ENCODE data around the gene HEPN1. TPM values are rescaled to one million over a fixed set of nuclear protein-coding genes. Genes with fewer than 3 reads are reported as not detected.
"Not testable (repeated sequence)": the region's sequence is repeated elsewhere in the genome, so short reads cannot be mapped to it uniquely, and the experiment has no call there.

The HEPN1 gene
- total and polyA plus RNA-seq, 9 of the 15 experiments (the other 6 are each of a cell fraction or from before 2014, with no cell fraction given) = not detected

DNA sequence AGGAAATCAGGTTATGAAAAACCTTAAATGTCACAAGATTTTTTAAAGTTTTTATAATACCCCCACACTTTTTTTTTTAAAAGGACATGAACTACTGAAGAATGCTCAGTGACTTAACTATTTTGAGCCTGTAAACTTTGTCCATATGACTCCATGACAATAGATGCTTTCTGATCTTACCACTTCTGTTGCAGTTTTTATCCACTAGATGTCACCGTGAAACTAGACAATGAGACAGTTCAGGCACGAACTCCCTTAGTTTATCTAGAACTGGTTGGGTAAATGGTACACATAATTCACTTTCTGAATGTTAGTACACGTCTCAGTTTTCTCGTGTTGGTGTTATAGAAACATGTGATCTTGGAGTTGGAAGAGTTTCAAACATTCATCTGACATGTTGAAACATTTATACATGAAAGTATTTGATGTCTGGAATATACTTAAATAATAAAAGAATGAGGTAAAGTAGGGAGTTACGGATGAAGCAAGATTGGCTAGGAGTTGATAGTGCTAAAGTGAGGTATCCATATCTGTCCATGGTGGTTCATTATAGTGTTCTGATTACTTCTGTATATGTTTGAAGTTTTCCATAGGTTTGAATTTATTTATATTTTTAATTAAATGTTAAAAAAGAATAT is 43.0 kb downstream of the HEPN1 start (continued):
- TF ChIP-seq, protein P1, sequence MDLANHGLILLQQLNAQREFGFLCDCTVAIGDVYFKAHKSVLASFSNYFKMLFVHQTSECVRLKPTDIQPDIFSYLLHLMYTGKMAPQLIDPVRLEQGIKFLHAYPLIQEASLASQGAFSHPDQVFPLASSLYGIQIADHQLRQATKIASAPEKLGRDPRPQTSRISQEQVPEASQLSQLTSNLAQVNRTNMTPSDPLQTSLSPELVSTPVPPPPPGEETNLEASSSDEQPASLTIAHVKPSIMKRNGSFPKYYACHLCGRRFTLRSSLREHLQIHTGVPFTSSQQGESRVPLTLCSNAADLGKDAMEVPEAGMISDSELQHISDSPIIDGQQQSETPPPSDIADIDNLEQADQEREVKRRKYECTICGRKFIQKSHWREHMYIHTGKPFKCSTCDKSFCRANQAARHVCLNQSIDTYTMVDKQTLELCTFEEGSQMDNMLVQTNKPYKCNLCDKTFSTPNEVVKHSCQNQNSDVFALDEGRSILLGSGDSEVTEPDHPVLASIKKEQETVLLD (IDR thresholded peaks at IDR 0.05) = no peak
- TF ChIP-seq, protein P2, sequence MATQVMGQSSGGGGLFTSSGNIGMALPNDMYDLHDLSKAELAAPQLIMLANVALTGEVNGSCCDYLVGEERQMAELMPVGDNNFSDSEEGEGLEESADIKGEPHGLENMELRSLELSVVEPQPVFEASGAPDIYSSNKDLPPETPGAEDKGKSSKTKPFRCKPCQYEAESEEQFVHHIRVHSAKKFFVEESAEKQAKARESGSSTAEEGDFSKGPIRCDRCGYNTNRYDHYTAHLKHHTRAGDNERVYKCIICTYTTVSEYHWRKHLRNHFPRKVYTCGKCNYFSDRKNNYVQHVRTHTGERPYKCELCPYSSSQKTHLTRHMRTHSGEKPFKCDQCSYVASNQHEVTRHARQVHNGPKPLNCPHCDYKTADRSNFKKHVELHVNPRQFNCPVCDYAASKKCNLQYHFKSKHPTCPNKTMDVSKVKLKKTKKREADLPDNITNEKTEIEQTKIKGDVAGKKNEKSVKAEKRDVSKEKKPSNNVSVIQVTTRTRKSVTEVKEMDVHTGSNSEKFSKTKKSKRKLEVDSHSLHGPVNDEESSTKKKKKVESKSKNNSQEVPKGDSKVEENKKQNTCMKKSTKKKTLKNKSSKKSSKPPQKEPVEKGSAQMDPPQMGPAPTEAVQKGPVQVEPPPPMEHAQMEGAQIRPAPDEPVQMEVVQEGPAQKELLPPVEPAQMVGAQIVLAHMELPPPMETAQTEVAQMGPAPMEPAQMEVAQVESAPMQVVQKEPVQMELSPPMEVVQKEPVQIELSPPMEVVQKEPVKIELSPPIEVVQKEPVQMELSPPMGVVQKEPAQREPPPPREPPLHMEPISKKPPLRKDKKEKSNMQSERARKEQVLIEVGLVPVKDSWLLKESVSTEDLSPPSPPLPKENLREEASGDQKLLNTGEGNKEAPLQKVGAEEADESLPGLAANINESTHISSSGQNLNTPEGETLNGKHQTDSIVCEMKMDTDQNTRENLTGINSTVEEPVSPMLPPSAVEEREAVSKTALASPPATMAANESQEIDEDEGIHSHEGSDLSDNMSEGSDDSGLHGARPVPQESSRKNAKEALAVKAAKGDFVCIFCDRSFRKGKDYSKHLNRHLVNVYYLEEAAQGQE (IDR thresholded peaks at IDR 0.05; ENCODE audit: borderline replicate concordance) = peak; percentile 81
- TF ChIP-seq, protein P2 (CRISPR knock-in tag; IDR thresholded peaks at IDR 0.05; ENCODE audit: low read depth) = no peak
- TF ChIP-seq CC2D1A (IDR thresholded peaks at IDR 0.05) = 0 out of 2 replicates have a peak, but pooled peaks have one; percentile 23
- TF ChIP-seq, protein P3, sequence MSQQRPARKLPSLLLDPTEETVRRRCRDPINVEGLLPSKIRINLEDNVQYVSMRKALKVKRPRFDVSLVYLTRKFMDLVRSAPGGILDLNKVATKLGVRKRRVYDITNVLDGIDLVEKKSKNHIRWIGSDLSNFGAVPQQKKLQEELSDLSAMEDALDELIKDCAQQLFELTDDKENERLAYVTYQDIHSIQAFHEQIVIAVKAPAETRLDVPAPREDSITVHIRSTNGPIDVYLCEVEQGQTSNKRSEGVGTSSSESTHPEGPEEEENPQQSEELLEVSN (IDR thresholded peaks at IDR 0.05; ENCODE audit: borderline replicate concordance in 1 of 2, extremely low read depth in 1 of 2, insufficient read depth in 1 of 2, insufficient read length in 1 of 2, low read depth in 1 of 2, low read length in 1 of 2, poor library complexity in 1 of 2, severe bottlenecking in 1 of 2) = no peak

DNA sequence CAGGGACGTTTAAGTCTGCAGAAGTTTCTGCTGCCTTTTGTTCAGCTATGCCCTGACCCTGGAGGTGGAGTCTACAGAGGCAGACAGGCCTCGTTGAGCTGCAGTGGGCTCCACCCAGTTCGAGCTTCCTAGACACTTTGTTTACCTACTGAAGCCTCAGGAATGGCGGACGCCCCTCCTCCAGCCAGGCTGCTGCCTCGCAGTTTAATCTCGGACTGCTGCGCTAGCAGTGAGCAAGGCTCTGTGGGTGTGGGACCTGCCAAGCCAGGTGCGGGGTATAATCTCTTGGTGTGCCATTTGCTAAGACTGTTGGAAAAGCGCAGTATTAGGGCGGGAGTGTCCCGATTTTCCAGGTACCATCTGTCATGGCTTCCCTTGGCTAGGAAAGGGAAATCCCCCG is 49.1 kb downstream of the HEPN1 start:
- CTCF ChIA-PET (ENCODE audit: low intra/inter-chr PET ratio); H3K36me3 ChIP-seq (ENCODE audit: control insufficient read depth, insufficient read depth, low read length); H3K27ac ChIP-seq (ENCODE audit: extremely low read depth, low read depth, low read length); FAIRE-seq; H4K20me1 ChIP-seq (replicated peaks; ENCODE audit: control insufficient read depth, insufficient read depth, low read length); H3K27me3 ChIP-seq (ENCODE audit: control insufficient read depth in 2 of 2, insufficient read depth in 2 of 2, low read length in 2 of 2); intact Hi-C loops (cut with micrococcal nuclease); ATAC-seq; H2AFZ ChIP-seq (ENCODE audit: low read depth, low read length); BruUV-seq (replicated peaks); H3K9me3 ChIP-seq (replicated peaks; ENCODE audit: control insufficient read depth, insufficient read depth, low read depth, low read length); H3K4me3 ChIP-seq; H3K9me1 ChIP-seq (ENCODE audit: control insufficient read depth, insufficient read depth, low read length); H3K4me2 ChIP-seq (ENCODE audit: insufficient read depth, low read length); DNase-seq (ENCODE audit: extremely low read depth in 1 of 4, low spot score in 3 of 4); H3K9ac ChIP-seq (ENCODE audit: insufficient read depth in 1 of 2, low read depth in 2 of 2, low read length in 2 of 2); H3K4me1 ChIP-seq (replicated peaks in 1 of 2; ENCODE audit: control insufficient read depth in 2 of 2, insufficient read depth in 2 of 2, low read length in 2 of 2); H3K79me2 ChIP-seq (ENCODE audit: control insufficient read depth, insufficient read depth, low read length): not testable (repeated sequence)
- in situ Hi-C loops (cut with MboI) = loop anchor here (10.0 to 25.0 kb wide), 3 partner anchors 147 to 919 kb away; partner anchors contain the start of genes HYLS1 and TMEM218
- 42% methylated on average over 4 of the region's 13 CpGs for WGBS (ENCODE audit: insufficient coverage, low coverage, missing lambda C conversion rate)
- POLR2A ChIA-PET = interaction anchor here (0.6 kb wide), 1 partner anchor 430 kb away, joined by 3 read pairs; no protein-coding TSS in a partner anchor

All from K562 (cell line).